Keratinocyte (primary cell): ENCODE data around the gene SLITRK3. TPM values are rescaled to one million over a fixed set of nuclear protein-coding genes. Genes with fewer than 3 reads are reported as not detected.

Source experiments
- DNase-seq: peaks from one replicate; pipeline ENCODE4 v3.0.0-alpha.2; 2011; ENCODE audit warnings: low read depth, missing footprints, low spot score
- FAIRE-seq: peaks from 2 replicates; lab custom pipeline; 2011; peaks lifted over from hg19 to GRCh38; lab: Jason Lieb, UNC
- H2AFZ ChIP-seq: 2 replicates; pipeline ENCODE4 v1.6.0; 2012; ENCODE audit warnings: low read length, control low read depth, inconsistent platforms; ENCODE audit not compliant: control insufficient read depth
- H3K27ac ChIP-seq: 2 replicates; pipeline ENCODE4 v1.5.1; 2011; ENCODE audit warnings: low read length; ENCODE audit not compliant: control insufficient read depth, insufficient read depth
- H3K27me3 ChIP-seq: 3 replicates; pipeline ENCODE4 v1.6.0; 2011; ENCODE audit warnings: low read length; ENCODE audit not compliant: control insufficient read depth, insufficient read depth; ENCODE audit errors: extremely low read depth
- H3K36me3 ChIP-seq, 2 experiments: 2 replicates in 1 of 2; 3 replicates in 1 of 2; pipeline ENCODE4 v1.5.1; 2011; ENCODE audit warnings: low read length in 2 of 2, mild to moderate bottlenecking in 1 of 2; ENCODE audit not compliant: control insufficient read depth in 2 of 2, insufficient read depth in 2 of 2; ENCODE audit errors: extremely low read depth in 1 of 2
- H3K4me1 ChIP-seq: 3 replicates; pipeline ENCODE4 v1.5.1; 2011; ENCODE audit warnings: low read length; ENCODE audit not compliant: control insufficient read depth, insufficient read depth; ENCODE audit errors: extremely low read depth
- H3K4me2 ChIP-seq: 3 replicates; pipeline ENCODE4 v1.6.0; 2011; ENCODE audit warnings: low read depth, low read length; ENCODE audit not compliant: control insufficient read depth, insufficient read depth; ENCODE audit errors: extremely low read depth
- H3K4me3 ChIP-seq, 3 experiments: fragments of 200-600 bp in 1 of 3; sonication (generic) in 1 of 3; 2 replicates in 2 of 3; 3 replicates in 1 of 3; pipeline ENCODE4 v1.5.1; 2011 to 2016; ENCODE audit warnings: low read length in 3 of 3, mild to moderate bottlenecking in 3 of 3, control low read depth in 2 of 3, inconsistent platforms in 1 of 3, low read depth in 1 of 3, mixed read lengths in 1 of 3, mixed run types in 1 of 3, moderate library complexity in 1 of 3; ENCODE audit not compliant: control insufficient read depth in 2 of 3, insufficient read depth in 2 of 3; ENCODE audit errors: extremely low read depth in 1 of 3
- H3K79me2 ChIP-seq: 2 replicates; pipeline ENCODE4 v1.6.0; 2012; ENCODE audit warnings: low read length; ENCODE audit not compliant: control insufficient read depth, insufficient read depth
- H3K9ac ChIP-seq: 3 replicates; pipeline ENCODE4 v1.6.0; 2011; ENCODE audit warnings: low read length; ENCODE audit not compliant: control insufficient read depth, insufficient read depth; ENCODE audit errors: extremely low read depth
- H3K9me1 ChIP-seq: 3 replicates; pipeline ENCODE4 v1.6.0; 2011; ENCODE audit warnings: low read length; ENCODE audit not compliant: control insufficient read depth, insufficient read depth; ENCODE audit errors: extremely low read depth
- H3K9me3 ChIP-seq: 2 replicates; pipeline ENCODE4 v1.5.1; 2012; ENCODE audit warnings: low read depth, low read length; ENCODE audit not compliant: control insufficient read depth
- H4K20me1 ChIP-seq: 3 replicates; pipeline ENCODE4 v1.6.0; 2011; ENCODE audit warnings: low read length; ENCODE audit not compliant: control insufficient read depth, insufficient read depth; ENCODE audit errors: extremely low read depth
- CTCF ChIP-seq, 3 experiments: IDR thresholded peaks in 1 of 3; conservative IDR thresholded peaks in 1 of 3; optimal IDR thresholded peaks in 1 of 3; 2 replicates in 2 of 3; 3 replicates in 1 of 3; pipeline versions ENCODE3 to v1.5.1; 2011; ENCODE audit warnings: low read length in 3 of 3, mild to moderate bottlenecking in 3 of 3, moderate library complexity in 2 of 3, control low read depth in 1 of 3, inconsistent platforms in 1 of 3; ENCODE audit not compliant: insufficient read depth in 2 of 3; ENCODE audit errors: extremely low read depth in 1 of 3
- EZH2 ChIP-seq: IDR thresholded peaks from one replicate; pipeline ENCODE4 v1.6.1; 2012; ENCODE audit warnings: inconsistent platforms, mild to moderate bottlenecking, low read length, moderate library complexity
- dilution Hi-C: fragments of 300-500 bp; cut with MboI; formaldehyde crosslinking; loops from one replicate; pipeline ENCODE4 v1.7.0; 2020; ENCODE audit warnings: low sequenced_read_pairs; ENCODE audit not compliant: extremely low pct_ligation_motif_present
- polyA plus RNA-seq, 5 experiments: library from polyadenylated mRNA; depleted of rRNA in 3 of 5; stranded (reverse) in 3 of 5; stranded (forward) in 1 of 5; unstranded in 1 of 5; fragments of >200 nt; gene quantifications; 1 replicate in 1 of 5; 2 replicates in 3 of 5; 3 replicates in 1 of 5; pipeline versions ENCODE4 v1.2.1 to v1.2.3, GENCODE V29; 2011 to 2012; ENCODE audit warnings: missing spikeins in 2 of 5, low read depth in 1 of 5, low replicate concordance in 1 of 5

Gene SLITRK3
- polyA plus RNA-seq, 1 donor (not counting 4 experiments of a cell fraction or from before 2014, with no cell fraction given), result not detected

DNA sequence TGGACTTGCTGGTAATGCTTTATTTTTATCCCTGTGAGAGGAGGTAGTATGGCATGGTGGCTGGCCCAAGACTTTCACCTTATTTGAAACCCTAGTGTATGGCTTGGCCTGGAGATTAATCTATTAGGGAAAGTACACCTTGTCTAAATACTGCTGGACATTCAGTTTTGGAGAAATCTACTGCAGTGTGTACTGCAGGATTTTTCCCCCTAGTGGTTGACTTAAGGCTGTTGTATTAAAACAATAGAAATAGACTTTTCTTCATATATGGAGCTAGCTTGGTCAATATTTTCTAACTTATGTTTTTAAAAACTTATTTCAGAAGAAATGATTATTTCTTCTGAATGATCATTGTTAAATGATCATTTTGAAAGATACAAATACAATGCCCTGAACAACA, 13.9 kb upstream of the SLITRK3 start:
- DNase-seq (no peak), FAIRE-seq (no peak)
- no peak overlapping the region for H3K4me2 ChIP-seq
- H3K27me3 ChIP-seq, result no peaks in the 10 kb centered on the region
- H3K36me3 ChIP-seq, result no peaks in the 10 kb centered on the region
- H3K79me2 ChIP-seq, result no peaks in the 10 kb centered on the region
- H3K9me3 ChIP-seq, result no peaks in the 10 kb centered on the region
- H2AFZ ChIP-seq, result no peak overlapping the region
- no peak overlapping the region for H3K27ac ChIP-seq
- H3K4me1 ChIP-seq, result peaks cover 3% of the 10 kb centered on the region
- H3K9ac ChIP-seq, result no peak overlapping the region
- no peaks in the 10 kb centered on the region for H3K9me1 ChIP-seq
- no peak overlapping the region for H3K4me3 ChIP-seq
- H4K20me1 ChIP-seq, result no peaks in the 10 kb centered on the region
- dilution Hi-C loops, result no loop called here
- TF ChIP-seq EZH2 (no peak), CTCF (optimal IDR thresholded peaks at IDR 0.05 in 1 of 3, IDR thresholded peaks at IDR 0.05 in 1 of 3, conservative IDR thresholded peaks at IDR 0.05 in 1 of 3; ENCODE audit: extremely low read depth in 1 of 3, insufficient read depth in 2 of 3, low read length in 3 of 3) (peak in 2 of 3 experiments; percentile 18 to 24)

DNA sequence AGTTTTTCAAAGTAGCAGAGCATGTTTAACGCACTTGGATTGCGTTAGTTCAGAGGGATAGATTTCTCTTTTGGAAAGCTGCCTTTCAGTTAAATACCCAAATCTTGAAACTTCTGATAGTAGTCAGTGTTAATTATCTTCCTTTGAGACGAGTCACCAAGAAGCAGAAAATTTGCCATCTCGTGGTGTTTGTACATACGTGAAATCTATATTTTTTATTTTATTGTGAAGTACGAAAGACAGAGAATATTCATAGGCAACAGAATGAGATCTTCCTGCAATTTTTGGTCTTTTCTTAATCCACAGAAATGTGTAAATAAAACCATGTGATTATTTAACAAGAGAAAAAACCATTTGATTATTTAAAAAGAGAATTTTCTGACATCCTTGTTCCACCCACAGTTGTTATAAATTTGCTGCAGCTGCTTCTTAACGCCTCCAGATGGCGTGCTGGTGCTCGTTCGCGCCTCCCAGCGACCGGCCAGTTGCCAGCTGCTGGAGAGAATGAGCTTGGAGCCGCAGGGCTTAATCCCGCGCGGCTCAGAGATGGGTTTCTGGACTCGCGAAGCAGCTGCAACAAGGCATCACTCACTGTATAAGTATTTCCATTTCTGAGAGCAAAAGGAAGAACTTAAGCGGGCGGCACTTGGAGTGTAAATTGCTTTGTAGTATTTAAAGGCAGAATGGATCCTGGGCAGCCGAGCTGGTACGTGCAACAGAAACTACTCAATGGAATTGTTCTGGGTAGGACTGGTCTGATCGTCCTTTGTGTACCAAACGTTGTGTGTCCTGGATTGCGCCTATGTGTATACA, 10.5 kb upstream of the SLITRK3 start:
- dilution Hi-C loops, result no loop called here
- peak overlapping the region; percentile 86 for H2AFZ ChIP-seq
- DNase-seq (no peak), FAIRE-seq (peak; percentile 56)
- no peaks in the 10 kb centered on the region for H3K9me1 ChIP-seq
- TF ChIP-seq CTCF (optimal IDR thresholded peaks at IDR 0.05 in 1 of 3, IDR thresholded peaks at IDR 0.05 in 1 of 3, conservative IDR thresholded peaks at IDR 0.05 in 1 of 3; ENCODE audit: extremely low read depth in 1 of 3, insufficient read depth in 2 of 3, low read length in 3 of 3), result peak; percentile 80 to 92 (median 88)
- no peak for TF ChIP-seq EZH2
- peaks cover 3% of the 10 kb centered on the region for H3K4me1 ChIP-seq
- no peaks in the 10 kb centered on the region for H3K9me3 ChIP-seq
- H3K79me2 ChIP-seq, result no peaks in the 10 kb centered on the region
- H3K9ac ChIP-seq, result no peak overlapping the region
- no peaks in the 10 kb centered on the region for H3K36me3 ChIP-seq
- peak overlapping the region in 2 of 3 experiments; percentile 46 to 70 for H3K4me3 ChIP-seq
- H4K20me1 ChIP-seq, result no peaks in the 10 kb centered on the region
- peak overlapping the region; percentile 88 for H3K4me2 ChIP-seq
- H3K27me3 ChIP-seq, result no peaks in the 10 kb centered on the region
- no peak overlapping the region for H3K27ac ChIP-seq
